Aorta (tissue), 5 donors: ENCODE data around the gene ATP13A2. TPM values are rescaled to one million over a fixed set of nuclear protein-coding genes. Genes with fewer than 3 reads are reported as not detected.

Experiments used
- ATAC-seq: fragments of 200-7000 bp; cut with Tn5 transposase; one replicate; pipeline ENCODE4 v1.9.1; 2022; ENCODE audit warnings: moderate library complexity; ENCODE audit not compliant: low FRiP score
- DNase-seq, 2 donors: peaks; one replicate each; pipeline ENCODE4 v3.0.0-alpha.2; 2020
- H3K27ac ChIP-seq, 2 donors: one replicate each; pipeline ENCODE4 v1.5.1; 2013; ENCODE audit warnings: low read length in 2 of 2, mild to moderate bottlenecking in 2 of 2, moderate library complexity in 2 of 2, control low read depth in 1 of 2, inconsistent platforms in 1 of 2, low read depth in 1 of 2
- H3K27me3 ChIP-seq, 2 donors: one replicate each; pipeline ENCODE4 v1.6.1; 2013; ENCODE audit warnings: control low read depth in 1 of 2, low read length in 1 of 2, mild to moderate bottlenecking in 1 of 2, moderate library complexity in 1 of 2; ENCODE audit not compliant: insufficient read depth in 2 of 2, control insufficient read depth in 1 of 2
- H3K36me3 ChIP-seq, 2 donors: one replicate each; pipeline ENCODE4 v1.6.1; 2013; ENCODE audit warnings: control low read depth in 1 of 2, low read length in 1 of 2, mild to moderate bottlenecking in 1 of 2; ENCODE audit not compliant: insufficient read depth in 2 of 2, control insufficient read depth in 1 of 2
- H3K4me1 ChIP-seq, 2 donors: one replicate each; pipeline ENCODE4 v1.6.1; 2013; ENCODE audit warnings: low read length in 2 of 2, control low read depth in 1 of 2, mild to moderate bottlenecking in 1 of 2, moderate library complexity in 1 of 2; ENCODE audit not compliant: insufficient read depth in 2 of 2, control insufficient read depth in 1 of 2
- H3K4me3 ChIP-seq, 2 donors: one replicate each; pipeline ENCODE4 v1.5.1; 2013; ENCODE audit warnings: low read length in 2 of 2, control low read depth in 1 of 2, mild to moderate bottlenecking in 1 of 2
- H3K9me3 ChIP-seq: one replicate; pipeline ENCODE4 v1.6.1; 2013; ENCODE audit warnings: mild to moderate bottlenecking, low read length; ENCODE audit not compliant: control insufficient read depth
- WGBS, 2 donors: extraction: QIAGEN DNeasy Blood & Tissue Kit; methylation state at CpG; one replicate each; pipeline ENCODE4 v1.1.7; 2013; 5-methylcytosine and 5-hydroxymethylcytosine counted together
- intact Hi-C, 2 donors: fragments of 100-400 bp; cut with DNase I; formaldehyde crosslinking; loops; one replicate each; pipeline versions ENCODE4 v1.14.2 to v1.15.0; 2022
- polyA plus RNA-seq, 2 donors: library from polyadenylated mRNA; stranded (reverse); fragments of 200-250 nt; gene quantifications; one replicate each; pipeline ENCODE4 v1.2.3, GENCODE V29; 2013
- total RNA-seq, 2 donors: library from RNA; stranded (reverse); fragmentation: NEBNext Ultra II Directional; extraction: Animal tissue kit (Norgen Biotek cat#: 25700); gene quantifications; one replicate each; pipeline ENCODE4 v1.2.1, GENCODE V29; 2021
- donor health status: healthy with polysubstance abuse.
- donor health status: Bipolar disorder and iron deficiency.
- donor health status: DM: no; HTN: no; CAD: no.
- donor health status: DM: no; HTN: no; CAD: no.
- donor health status: DM: yes; HTN: yes; CAD: no.

ATP13A2 gene
- total and polyA plus RNA-seq, 4 donors, result 9.4 to 36.7 (median 27.9) TPM

DNA sequence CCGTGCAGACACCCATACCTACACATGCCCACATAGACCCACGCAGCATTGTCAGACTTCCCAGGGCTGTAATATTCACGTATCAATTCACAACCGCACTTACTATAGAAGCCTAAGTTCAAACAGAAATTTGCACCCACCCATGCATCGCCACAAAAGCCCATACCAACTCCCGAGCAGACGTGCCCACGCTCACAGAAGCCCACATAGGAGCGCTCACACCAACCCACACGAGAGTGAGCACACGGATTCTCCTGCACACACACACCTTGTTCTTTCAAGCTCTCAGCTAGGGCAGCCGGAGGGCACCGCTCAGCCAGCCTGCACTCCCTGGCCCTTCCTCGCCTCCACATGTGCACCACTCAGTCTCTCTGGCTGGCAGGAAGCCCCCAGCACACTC is 35.9 kb downstream of the ATP13A2 start:
- ATAC-seq (no peak), DNase-seq (no peak)
- H3K36me3 ChIP-seq, result no peaks in the 10 kb centered on the region
- WGBS, 2 donors, result 58 to 60% methylated on average over 14 of the region's 14 CpGs
- H3K9me3 ChIP-seq, result no peaks in the 10 kb centered on the region
- H3K4me1 ChIP-seq, result no peaks in the 10 kb centered on the region
- H3K27ac ChIP-seq, result peak overlapping the region in 1 of 2 donors; percentile 7
- intact Hi-C loops, result no loop called here
- H3K27me3 ChIP-seq, result no peaks in the 10 kb centered on the region
- no peak overlapping the region for H3K4me3 ChIP-seq

DNA sequence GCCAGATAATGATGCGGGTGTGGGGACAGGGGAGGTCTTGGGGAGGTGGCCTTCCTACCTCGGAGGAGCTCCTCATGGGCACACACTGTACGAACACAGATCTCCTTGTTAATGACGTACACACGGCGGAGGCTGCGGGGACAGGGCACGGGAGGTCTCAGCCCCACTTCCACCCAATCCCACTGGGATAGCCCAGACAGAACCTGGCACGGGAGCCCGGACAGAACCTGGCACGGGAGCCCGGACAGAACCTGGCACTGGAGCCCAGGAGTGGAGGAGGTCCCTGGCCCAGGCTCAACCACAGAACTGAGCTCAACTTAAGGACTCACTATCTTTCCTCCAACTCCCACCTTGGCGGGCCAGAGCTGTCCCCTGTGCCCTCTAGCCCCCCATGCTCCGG is 36.5 kb downstream of the ATP13A2 start:
- intact Hi-C loops, result no loop called here
- 9 to 12% methylated on average over 14 of the region's 14 CpGs for WGBS, 2 donors
- no peaks in the 10 kb centered on the region for H3K36me3 ChIP-seq

GRCh38 chr1:16973215-16973614 is 38.5 kb downstream of the ATP13A2 start:
- H3K9me3 ChIP-seq, result no peaks in the 10 kb centered on the region
- no peaks in the 10 kb centered on the region for H3K36me3 ChIP-seq
- intact Hi-C loops, result no loop called here
- H3K27ac ChIP-seq, result no peak overlapping the region
- ATAC-seq (no peak), DNase-seq (no peak)
- no peak overlapping the region for H3K4me3 ChIP-seq
- WGBS, 2 donors, result 79 to 85% methylated on average over 9 of the region's 9 CpGs
- H3K4me1 ChIP-seq, result no peaks in the 10 kb centered on the region
- H3K27me3 ChIP-seq, result no peaks in the 10 kb centered on the region

More for the DNA sequence above, 36.5 kb downstream of the ATP13A2 start:
- H3K9me3 ChIP-seq, result no peaks in the 10 kb centered on the region
- ATAC-seq (peak; percentile 15), DNase-seq (peak in 1 of 2 donors; percentile 84)
- H3K4me3 ChIP-seq, result no peak overlapping the region
- H3K4me1 ChIP-seq, result no peaks in the 10 kb centered on the region
- no peaks in the 10 kb centered on the region for H3K27me3 ChIP-seq
- no peak overlapping the region for H3K27ac ChIP-seq

DNA sequence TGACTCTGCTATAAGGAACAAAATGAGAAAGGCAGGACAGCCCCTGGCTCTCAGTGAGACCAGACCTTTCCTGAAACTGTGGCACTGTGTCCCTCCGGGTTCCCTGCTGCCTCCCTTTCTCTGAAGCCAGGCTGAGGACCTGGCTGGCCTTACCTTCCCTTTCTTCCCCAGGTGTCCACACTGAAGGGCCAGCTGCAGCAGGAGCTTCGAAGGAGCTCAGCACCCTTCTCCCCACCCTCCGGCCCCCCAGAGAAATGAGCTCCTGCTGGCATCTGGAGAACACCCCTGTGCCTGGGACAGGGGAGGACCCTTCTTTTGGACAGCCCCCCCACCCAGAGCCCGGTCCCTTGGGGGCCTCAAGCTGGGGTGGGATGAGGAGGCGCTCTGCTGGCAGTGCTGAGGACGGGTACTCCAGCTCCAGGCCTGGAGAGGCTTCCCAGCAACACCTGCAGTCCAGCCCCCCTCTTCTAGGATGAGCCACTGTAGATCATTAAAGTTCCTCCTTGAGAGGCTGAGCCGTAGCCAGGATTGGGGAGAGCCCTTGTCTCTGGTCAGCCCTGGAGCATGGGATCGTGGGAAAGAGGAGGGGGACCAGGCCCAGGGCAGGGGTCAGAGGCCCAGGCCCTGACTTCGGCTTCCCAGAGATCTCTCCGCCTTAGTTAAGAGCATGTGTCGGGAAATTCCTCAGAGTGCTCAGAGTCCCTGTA is 39.4 kb downstream of the ATP13A2 start:
- no peak for ATAC-seq

GRCh38 chr1:16971341-16972188 is 40.2 kb downstream of the ATP13A2 start:
- no peaks in the 10 kb centered on the region for H3K27me3 ChIP-seq
- WGBS, 2 donors, result 53 to 55% methylated on average over 25 to 28 of the region's 28 CpGs
- H3K9me3 ChIP-seq, result no peaks in the 10 kb centered on the region
- DNase-seq (peak in 1 of 2 donors; percentile 72), ATAC-seq (no peak)
- H3K4me1 ChIP-seq, result no peaks in the 10 kb centered on the region
- intact Hi-C loops, result no loop called here
- H3K4me3 ChIP-seq, result no peak overlapping the region
- no peak overlapping the region for H3K27ac ChIP-seq
- H3K36me3 ChIP-seq, result no peaks in the 10 kb centered on the region

More for the DNA sequence above, 39.4 kb downstream of the ATP13A2 start:
- Histone ChIP-seq H3K4me1 (no peaks in the 10 kb centered on the region), H3K4me3 (no peak overlapping the region), H3K36me3 (no peaks in the 10 kb centered on the region), H3K27ac (peak overlapping the region in 1 of 2 donors; percentile 30), H3K27me3 (no peaks in the 10 kb centered on the region), H3K9me3 (no peaks in the 10 kb centered on the region)
- 70 to 73% methylated on average over 11 of the region's 11 CpGs for WGBS, 2 donors
- intact Hi-C loops, result no loop called here
- DNase-seq, result no peak

- Histone ChIP-seq H3K4me1 (no peaks in the 10 kb centered on the region), H3K36me3 (no peaks in the 10 kb centered on the region)
Measured at GRCh38 chr1:16970132-16970910, 41.4 kb downstream of the ATP13A2 start.

DNA sequence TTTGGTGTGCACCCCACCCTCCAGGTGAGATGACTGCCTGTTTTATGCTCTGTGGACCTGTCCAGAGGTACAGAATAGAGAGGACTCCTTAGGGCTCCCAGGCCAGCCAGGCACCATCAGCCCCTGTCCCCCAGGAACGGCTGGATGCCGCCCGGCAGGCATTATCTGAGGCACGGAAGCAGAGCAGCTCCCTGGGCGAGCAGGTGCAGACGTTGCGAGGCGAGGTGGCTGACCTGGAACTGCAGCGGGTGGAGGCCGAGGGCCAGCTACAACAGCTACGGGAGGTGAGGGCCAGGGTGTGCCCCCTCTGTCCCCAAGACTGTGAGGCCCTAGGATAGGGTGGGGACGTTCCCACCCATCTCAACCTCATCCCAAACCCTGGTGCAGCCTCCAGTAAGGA is 42.1 kb downstream of the ATP13A2 start:
- intact Hi-C loops, result loop anchor here (5.0 to 10.0 kb wide), 2 partner anchors 43 to 625 kb away; partner anchors contain the start of gene ATP13A2 (in 1 of the 2)
- no peak for DNase-seq
- 86 to 88% methylated on average over 12 of the region's 12 CpGs for WGBS, 2 donors
- no peaks in the 10 kb centered on the region for H3K36me3 ChIP-seq
- ATAC-seq, result no peak
- H3K9me3 ChIP-seq, result no peaks in the 10 kb centered on the region
- no peak overlapping the region for H3K27ac ChIP-seq
- no peaks in the 10 kb centered on the region for H3K27me3 ChIP-seq
- H3K4me3 ChIP-seq, result no peak overlapping the region
- H3K4me1 ChIP-seq, result no peaks in the 10 kb centered on the region

More at GRCh38 chr1:16970132-16970910, 41.4 kb downstream of the ATP13A2 start:
- intact Hi-C loops, result no loop called here
- Histone ChIP-seq H3K9me3 (no peaks in the 10 kb centered on the region), H3K4me3 (no peak overlapping the region), H3K27me3 (no peaks in the 10 kb centered on the region), H3K27ac (no peak overlapping the region)
- ATAC-seq, result no peak
- 92 to 93% methylated on average over 28 of the region's 28 CpGs for WGBS, 2 donors
- no peak for DNase-seq

- Histone ChIP-seq H3K4me3 (no peak overlapping the region), H3K4me1 (no peaks in the 10 kb centered on the region), H3K27me3 (no peaks in the 10 kb centered on the region), H3K27ac (no peak overlapping the region), H3K36me3 (no peaks in the 10 kb centered on the region), H3K9me3 (no peaks in the 10 kb centered on the region)
- ATAC-seq, result no peak
- intact Hi-C loops, result loop anchor here (5.0 to 10.0 kb wide), 2 partner anchors 43 to 626 kb away; partner anchors contain the start of gene ATP13A2 (in 1 of the 2)
- no peak for DNase-seq
- WGBS, 2 donors, result 77 to 79% methylated on average over 14 of the region's 14 CpGs
Measured at GRCh38 chr1:16969057-16969611, 42.6 kb downstream of the ATP13A2 start.
